H1 (cell line): ENCODE measurements around the gene C12orf76. TPM values are rescaled to one million over a fixed set of nuclear protein-coding genes. Genes with fewer than 3 reads are reported as not detected.

Experiments
- CTCF ChIA-PET: fragments of 300-600 bp; sonication (Branson Sonifier 250); formaldehyde crosslinking; loops from one replicate; lab custom pipeline; 2021; ENCODE audit not compliant: partially characterized antibody; lab: Charles Lee
- POLR2A ChIA-PET: fragments of 300-600 bp; sonication (Branson Sonifier 250); formaldehyde crosslinking; loops from one replicate; lab custom pipeline; 2021; ENCODE audit warnings: inconsistent platforms; ENCODE audit not compliant: partially characterized antibody; lab: Charles Lee
- DNase-seq, 2 experiments: peaks; one replicate each; pipeline versions ENCODE4 v3.0.0 to v3.0.0-alpha.2; 2010 to 2022; ENCODE audit warnings: low spot score in 2 of 2, low read depth in 1 of 2, mixed read lengths in 1 of 2
- FAIRE-seq: peaks from 2 replicates; lab custom pipeline; 2011; peaks lifted over from hg19 to GRCh38; lab: Jason Lieb, UNC
- H2AFZ ChIP-seq: 2 replicates; pipeline ENCODE4 v1.8.1; 2012; ENCODE audit warnings: low read length, inconsistent platforms
- H2AK5ac ChIP-seq: 2 replicates; pipeline ENCODE4 v1.6.1; 2013; ENCODE audit warnings: low read depth, low read length
- H2BK120ac ChIP-seq: replicated peaks from 2 replicates; pipeline ENCODE3; 2013; ENCODE audit warnings: low read depth, low read length, inconsistent platforms
- H2BK12ac ChIP-seq: 2 replicates; pipeline ENCODE4 v1.6.1; 2013; ENCODE audit warnings: low read depth, low read length
- H2BK15ac ChIP-seq: 2 replicates; pipeline ENCODE4 v1.6.1; 2013; ENCODE audit warnings: low read length
- H2BK20ac ChIP-seq: 2 replicates; pipeline ENCODE4 v1.6.1; 2013; ENCODE audit warnings: low read length
- H2BK5ac ChIP-seq: 2 replicates; pipeline ENCODE4 v1.6.1; 2013; ENCODE audit warnings: low read depth, low read length
- H3K14ac ChIP-seq: 2 replicates; pipeline ENCODE4 v1.6.1; 2013; ENCODE audit warnings: inconsistent platforms; ENCODE audit not compliant: insufficient read length
- H3K18ac ChIP-seq: 2 replicates; pipeline ENCODE4 v1.6.1; 2013; ENCODE audit warnings: low read length; ENCODE audit errors: extremely low read depth
- H3K23ac ChIP-seq: 2 replicates; pipeline ENCODE4 v1.6.1; 2013; ENCODE audit warnings: inconsistent platforms; ENCODE audit not compliant: insufficient read length
- H3K23me2 ChIP-seq: 2 replicates; pipeline ENCODE4 v1.6.1; 2013; ENCODE audit warnings: low read depth, low read length
- H3K27ac ChIP-seq: 2 replicates; pipeline ENCODE4 v1.6.1; 2011; ENCODE audit warnings: low read depth, low read length, inconsistent platforms
- H3K27me3 ChIP-seq, 4 experiments: replicated peaks in 1 of 4; 1 replicate in 1 of 4; 2 replicates in 3 of 4; pipeline versions ENCODE4 v1.6.1 to v1.8.1; 2011 to 2013; ENCODE audit warnings: low read length in 3 of 4, mild to moderate bottlenecking in 3 of 4, inconsistent platforms in 2 of 4, mixed read lengths in 2 of 4, moderate library complexity in 1 of 4; ENCODE audit not compliant: control insufficient read depth in 3 of 4, insufficient read depth in 3 of 4; ENCODE audit errors: extremely low read depth in 1 of 4
- H3K36me3 ChIP-seq, 4 experiments: 2 replicates each; pipeline versions ENCODE4 v1.6.1 to v1.8.1; 2011 to 2013; ENCODE audit warnings: mild to moderate bottlenecking in 4 of 4, low read length in 3 of 4, moderate library complexity in 2 of 4, control low read depth in 1 of 4, inconsistent platforms in 1 of 4; ENCODE audit not compliant: insufficient read depth in 4 of 4, control insufficient read depth in 2 of 4
- H3K4ac ChIP-seq: replicated peaks from 2 replicates; pipeline ENCODE3; 2013; ENCODE audit warnings: low read length, low read depth, mixed read lengths, inconsistent platforms; ENCODE audit not compliant: insufficient read length
- H3K4me1 ChIP-seq, 4 experiments: replicated peaks in 1 of 4; 1 replicate in 1 of 4; 2 replicates in 3 of 4; pipeline versions ENCODE4 v1.6.1 to v1.8.1; 2011 to 2013; ENCODE audit warnings: low read length in 3 of 4, inconsistent platforms in 2 of 4, mixed read lengths in 1 of 4; ENCODE audit not compliant: insufficient read depth in 4 of 4, control insufficient read depth in 3 of 4
- H3K4me2 ChIP-seq, 2 experiments: 2 replicates each; pipeline versions ENCODE4 v1.6.1 to v1.8.1; 2011 to 2013; ENCODE audit warnings: low read depth in 2 of 2, low read length in 2 of 2, control low read depth in 1 of 2, inconsistent platforms in 1 of 2, mild to moderate bottlenecking in 1 of 2; ENCODE audit not compliant: insufficient read depth in 1 of 2
- H3K4me3 ChIP-seq, 4 experiments: fragments of 200-600, 300-600 bp in 1 of 4; sonication (generic), shearing (Covaris generic), sonication (Bioruptor Twin) in 1 of 4; 2 replicates each; pipeline versions ENCODE4 v1.5.1 to v1.8.1; 2011 to 2016; ENCODE audit warnings: low read length in 4 of 4, low read depth in 3 of 4, control low read depth in 2 of 4, inconsistent platforms in 2 of 4, mild to moderate bottlenecking in 2 of 4, mixed read lengths in 1 of 4, moderate library complexity in 1 of 4; ENCODE audit not compliant: insufficient read depth in 2 of 4; ENCODE audit errors: extremely low read depth in 1 of 4
- H3K56ac ChIP-seq: replicated peaks from 2 replicates; pipeline ENCODE3; 2013; ENCODE audit warnings: low read depth, mild to moderate bottlenecking, mixed read lengths, low read length, inconsistent platforms; ENCODE audit not compliant: insufficient read length
- H3K79me1 ChIP-seq: 2 replicates; pipeline ENCODE4 v1.6.1; 2013; ENCODE audit warnings: low read depth, low read length, control low read depth
- H3K79me2 ChIP-seq, 2 experiments: 2 replicates each; pipeline versions ENCODE4 v1.6.1 to v1.8.1; 2012 to 2013; ENCODE audit warnings: low read length in 2 of 2, mild to moderate bottlenecking in 2 of 2, inconsistent platforms in 1 of 2; ENCODE audit not compliant: insufficient read depth in 2 of 2, control insufficient read depth in 1 of 2
- H3K9ac ChIP-seq, 4 experiments: replicated peaks in 1 of 4; 1 replicate in 1 of 4; 2 replicates in 3 of 4; pipeline versions ENCODE4 v1.6.1 to v1.8.1; 2011 to 2013; ENCODE audit warnings: low read depth in 3 of 4, low read length in 3 of 4, control low read depth in 2 of 4, mild to moderate bottlenecking in 2 of 4, moderate library complexity in 2 of 4, inconsistent platforms in 1 of 4; ENCODE audit errors: extremely low read depth in 1 of 4
- H3K9me3 ChIP-seq, 2 experiments: 2 replicates each; pipeline versions ENCODE4 v1.6.1 to v1.8.1; 2012 to 2013; ENCODE audit warnings: mild to moderate bottlenecking in 2 of 2, moderate library complexity in 2 of 2, control low read depth in 1 of 2, inconsistent platforms in 1 of 2, low read depth in 1 of 2, low read length in 1 of 2, mixed read lengths in 1 of 2; ENCODE audit not compliant: insufficient read depth in 2 of 2
- H4K20me1 ChIP-seq, 2 experiments: replicated peaks in 1 of 2; 2 replicates each; pipeline versions ENCODE3 to v1.8.1; 2011 to 2013; ENCODE audit warnings: inconsistent platforms in 2 of 2, low read length in 2 of 2, mild to moderate bottlenecking in 1 of 2; ENCODE audit not compliant: insufficient read depth in 2 of 2, control insufficient read depth in 1 of 2
- H4K5ac ChIP-seq: 2 replicates; pipeline ENCODE4 v1.6.1; 2013; ENCODE audit warnings: low read length, low read depth, mixed read lengths, inconsistent platforms; ENCODE audit not compliant: insufficient read length
- H4K8ac ChIP-seq: 2 replicates; pipeline ENCODE4 v1.8.0; 2013; ENCODE audit warnings: mild to moderate bottlenecking, moderate library complexity, low read length, inconsistent platforms; ENCODE audit not compliant: insufficient read depth; ENCODE audit errors: extremely low read depth
- H4K91ac ChIP-seq: replicated peaks from 2 replicates; pipeline ENCODE3; 2013; ENCODE audit warnings: low read length, mixed read lengths, inconsistent platforms; ENCODE audit not compliant: insufficient read length
- JUND ChIP-seq: IDR thresholded peaks from 2 replicates; pipeline ENCODE4 v1.6.1; 2011; ENCODE audit warnings: mild to moderate bottlenecking, improper control_type of control experiment, low read length
- SAP30 ChIP-seq: fragments of 300-600 bp; sonication (generic); IDR thresholded peaks from 2 replicates; pipeline ENCODE4 v1.7.1; 2012; ENCODE audit warnings: low read length, moderate library complexity, mild to moderate bottlenecking, inconsistent platforms; ENCODE audit not compliant: insufficient read depth, insufficient replicate concordance
- WGBS, 2 experiments: shearing (Covaris generic) in 1 of 2; methylation state at CpG; one replicate each; pipeline versions ENCODE4 v1.1.6 to v1.1.7; 2013 to 2015; ENCODE audit warnings: low lambda C conversion rate in 2 of 2, mixed read lengths in 2 of 2, inconsistent platforms in 1 of 2, low coverage in 1 of 2, missing lambda C conversion rate in 1 of 2; ENCODE audit not compliant: insufficient replicate concordance in 2 of 2, insufficient coverage in 1 of 2, insufficient read length in 1 of 2; ENCODE audit errors: extremely low coverage in 1 of 2, missing lambda C conversion rate in 1 of 2; 5-methylcytosine and 5-hydroxymethylcytosine counted together
- polyA plus RNA-seq, 7 experiments: library from polyadenylated mRNA; depleted of rRNA in 3 of 7; stranded (reverse) in 5 of 7; unstranded in 2 of 7; fragments of >200 nt in 5 of 7; fragments of 200-250 nt in 2 of 7; gene quantifications; 1 replicate in 5 of 7; 2 replicates in 1 of 7; 4 replicates in 1 of 7; pipeline versions ENCODE4 v1.2.1 to v1.2.3, GENCODE V29; 2011 to 2013; ENCODE audit warnings: missing spikeins in 2 of 7, mixed read lengths in 2 of 7
- total RNA-seq: library from RNA; stranded (reverse); fragmentation: NEBNext Ultra II Directional; extraction: Animal tissue kit (Norgen Biotek cat#: 25700); gene quantifications from 2 replicates; pipeline ENCODE4 v1.2.1, GENCODE V29; 2021

The C12orf76 gene
- total and polyA plus RNA-seq, 2 of the 8 experiments (the other 6 are each of a cell fraction or from before 2014, with no cell fraction given), result 14.4 to 18.6 TPM

DNA sequence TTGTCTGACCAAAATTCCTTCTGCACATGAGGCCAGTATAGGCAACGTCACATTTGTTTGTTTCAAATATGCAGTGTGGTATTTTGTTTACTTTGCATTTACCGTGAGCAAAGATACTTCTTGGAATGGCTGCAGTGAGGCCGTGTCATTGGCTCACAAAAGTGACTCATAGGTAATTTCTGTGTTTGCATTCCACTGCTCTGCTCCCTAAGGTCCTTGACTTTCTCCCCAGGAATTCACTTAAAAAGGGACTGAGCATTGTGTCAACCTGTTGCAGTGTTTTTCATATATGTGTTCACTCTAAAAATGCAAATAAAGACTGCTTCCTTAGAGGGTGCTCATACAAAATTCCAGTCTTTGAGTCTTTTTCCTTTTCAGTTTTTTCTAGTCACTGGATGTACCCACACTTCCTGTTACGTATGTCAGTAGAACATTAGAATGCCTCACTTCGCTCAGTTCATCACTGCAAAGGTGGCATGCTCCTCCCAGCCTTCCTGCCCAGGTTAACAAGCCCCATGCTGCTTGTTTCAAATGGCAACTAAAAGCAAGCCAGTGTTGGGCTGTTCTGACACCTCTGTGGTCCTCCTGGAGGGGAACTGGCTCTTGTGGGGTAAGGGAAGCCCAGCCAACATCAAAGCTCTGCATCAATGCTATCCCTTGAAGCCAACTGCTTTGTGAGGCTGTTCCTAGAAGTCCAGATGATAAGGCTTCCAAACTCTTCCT lies 9.1 kb downstream of the C12orf76 start:
- ChIA-PET CTCF (no interaction called here), POLR2A (interaction anchor here (1.3 kb wide), 1 partner anchor 16 kb away, joined by 4 read pairs; no protein-coding TSS in a partner anchor)
- Histone ChIP-seq H4K5ac (no peak overlapping the region), H2BK15ac (no peak overlapping the region), H3K36me3 (peaks cover 0 to 12% (median 3%) of the 10 kb centered on the region in 4 experiments; a peak in 2 of 8 replicates), H3K9me3 (no peaks in the 10 kb centered on the region), H4K8ac (peak overlapping the region; percentile 76; the same call in 1 of the 2 replicates), H3K4me1 (peaks cover 0 to 2% (median 0%) of the 10 kb centered on the region in 4 experiments; a peak in 1 of 7 replicates), H2BK120ac (no peak overlapping the region), H2AFZ (no peak overlapping the region), H2BK12ac (no peak overlapping the region), H2BK5ac (no peak overlapping the region), H3K9ac (no peak overlapping the region), H3K79me2 (no peaks in the 10 kb centered on the region), H2BK20ac (no peak overlapping the region), H3K4me3 (no peak overlapping the region), H3K18ac (no peak overlapping the region), H3K23me2 (0 out of 2 replicates have a peak, but pooled peaks cover 2% of the 10 kb centered on the region), H3K27me3 (no peaks in the 10 kb centered on the region), H3K79me1 (0 out of 2 replicates have a peak, but pooled peaks cover 2% of the 10 kb centered on the region), H3K4ac (no peak overlapping the region), H3K14ac (no peak overlapping the region), H4K91ac (no peak overlapping the region), H2AK5ac (no peak overlapping the region), H3K23ac (no peak overlapping the region), H4K20me1 (peaks cover 0 to 6% of the 10 kb centered on the region in 2 experiments), H3K56ac (no peak overlapping the region), H3K4me2 (no peak overlapping the region), H3K27ac (no peak overlapping the region)
- TF ChIP-seq SAP30 (no peak), JUND (peak; percentile 50; the same call in 1 of the 2 replicates)
- DNase-seq (no peak), FAIRE-seq (no peak)
- 86% methylated on average over 5 of the region's 5 CpGs; no CpG with 5 or more reads in 1 of the 2 experiments for WGBS, 2 experiments
